Loucy (cell line): Measurements from ENCODE around the gene NKAPL.
"Not testable (repeated sequence)": the region's sequence is repeated elsewhere in the genome, so short reads cannot be mapped to it uniquely, and the experiment has no call there.

Source experiments
- H2AFZ ChIP-seq: fragments of 200-600 bp; sonication (generic); 2 replicates; pipeline ENCODE4 v1.6.0; 2016; ENCODE audit warnings: antibody characterized with exemption, mild to moderate bottlenecking, low read length, moderate library complexity
- H3F3A ChIP-seq: fragments of 200-600 bp; 2 replicates; pipeline ENCODE4 v1.6.0; 2016; ENCODE audit warnings: antibody characterized with exemption, low read depth, mild to moderate bottlenecking
- H3K27me3 ChIP-seq: fragments of 200-600 bp; sonication (generic); 2 replicates; pipeline ENCODE4 v1.6.1; 2014; ENCODE audit warnings: low read length, mild to moderate bottlenecking; ENCODE audit not compliant: insufficient read depth, poor library complexity, severe bottlenecking
- H3K36me3 ChIP-seq: fragments of 200-600 bp; sonication (generic); 2 replicates; pipeline ENCODE4 v1.6.1; 2016; ENCODE audit warnings: low read length; ENCODE audit not compliant: insufficient read depth
- H3K4me1 ChIP-seq: fragments of 200-600 bp; sonication (generic); 2 replicates; pipeline ENCODE4 v1.5.1; 2014; ENCODE audit warnings: low read length, mild to moderate bottlenecking; ENCODE audit not compliant: insufficient read depth, poor library complexity, severe bottlenecking
- H3K4me2 ChIP-seq: fragments of 200-600 bp; sonication (generic); 2 replicates; pipeline ENCODE4 v1.6.0; 2014; ENCODE audit warnings: antibody characterized with exemption, low read length, low read depth, mild to moderate bottlenecking; ENCODE audit not compliant: poor library complexity, severe bottlenecking
- H3K4me3 ChIP-seq: fragments of 200-600 bp; sonication (generic); 2 replicates; pipeline ENCODE4 v1.5.1; 2014; ENCODE audit warnings: low read length, mild to moderate bottlenecking, mixed read lengths; ENCODE audit not compliant: poor library complexity, severe bottlenecking
- H3K79me2 ChIP-seq: fragments of 200-600 bp; sonication (generic); 2 replicates; pipeline ENCODE4 v1.6.1; 2014; ENCODE audit warnings: low read length; ENCODE audit not compliant: insufficient read depth
- H3K9ac ChIP-seq: fragments of 200-600 bp; sonication (generic); 2 replicates; pipeline ENCODE4 v1.6.0; 2014; ENCODE audit warnings: mild to moderate bottlenecking, low read depth, low read length, moderate library complexity; ENCODE audit not compliant: poor library complexity, severe bottlenecking
- H3K9me2 ChIP-seq: fragments of 200-600 bp; sonication (generic); replicated peaks from 2 replicates; pipeline ENCODE4 v1.6.1; 2016; ENCODE audit warnings: low read depth, low read length, mixed read lengths
- H3K9me3 ChIP-seq: fragments of 200-600 bp; sonication (generic); 2 replicates; pipeline ENCODE4 v1.6.1; 2014; ENCODE audit warnings: mild to moderate bottlenecking, antibody characterized with exemption, low read length, low read depth; ENCODE audit not compliant: insufficient read depth
- H4K20me1 ChIP-seq: fragments of 200-600 bp; sonication (generic); 2 replicates; pipeline ENCODE4 v1.6.0; 2014; ENCODE audit warnings: antibody characterized with exemption, low read length, mild to moderate bottlenecking; ENCODE audit not compliant: insufficient read depth, poor library complexity, severe bottlenecking
- CTCF ChIP-seq: fragments of 200-600 bp; sonication (generic); conservative IDR thresholded peaks from 2 replicates; pipeline ENCODE4 v1.5.1; 2014; ENCODE audit warnings: mild to moderate bottlenecking, antibody characterized with exemption, low read length
- EZH2phosphoT487 ChIP-seq: fragments of 200-600 bp; IDR thresholded peaks from 2 replicates; pipeline ENCODE4 v1.6.1; 2018; ENCODE audit warnings: antibody characterized with exemption, mild to moderate bottlenecking, moderate library complexity, borderline replicate concordance

Gene NKAPL

GRCh38 chr6:28295326-28295725 lies 36.2 kb downstream of the NKAPL start:
- Histone ChIP-seq H3K79me2 (no peaks in the 10 kb centered on the region), H2AFZ (no peak overlapping the region), H3K9me2 (no peaks in the 10 kb centered on the region), H3K27me3 (no peaks in the 10 kb centered on the region), H3F3A (no peaks in the 10 kb centered on the region), H3K36me3 (peaks cover 6% of the 10 kb centered on the region; the same call in 1 of the 2 replicates), H4K20me1 (no peaks in the 10 kb centered on the region), H3K4me2 (no peak overlapping the region), H3K4me1 (no peaks in the 10 kb centered on the region), H3K4me3 (no peak overlapping the region), H3K9ac (no peak overlapping the region), H3K9me3 (no peaks in the 10 kb centered on the region)
- TF ChIP-seq CTCF (no peak), EZH2phosphoT487 (no peak)

- Histone ChIP-seq H3K4me1 (no peaks in the 10 kb centered on the region), H3K79me2 (no peaks in the 10 kb centered on the region), H3F3A (no peaks in the 10 kb centered on the region), H4K20me1 (no peaks in the 10 kb centered on the region), H3K4me2 (no peak overlapping the region), H3K27me3 (no peaks in the 10 kb centered on the region), H3K9ac (no peak overlapping the region), H2AFZ (no peak overlapping the region), H3K9me2 (no peaks in the 10 kb centered on the region), H3K36me3 (peaks cover 10% of the 10 kb centered on the region; the same call in 1 of the 2 replicates), H3K4me3 (no peak overlapping the region), H3K9me3 (no peaks in the 10 kb centered on the region)
- TF ChIP-seq EZH2phosphoT487 (no peak), CTCF (no peak)
These were observed 37.5 kb downstream of the NKAPL start for GRCh38 chr6:28296520-28297060.

- Histone ChIP-seq H3K36me3 (peaks cover 4% of the 10 kb centered on the region; the same call in 1 of the 2 replicates), H3K4me1 (no peaks in the 10 kb centered on the region), H3K9me3 (no peaks in the 10 kb centered on the region), H3K4me2 (no peak overlapping the region), H3K9me2 (no peaks in the 10 kb centered on the region), H3K79me2 (no peaks in the 10 kb centered on the region), H3F3A (no peaks in the 10 kb centered on the region), H4K20me1 (no peaks in the 10 kb centered on the region), H2AFZ (no peak overlapping the region), H3K27me3 (no peaks in the 10 kb centered on the region), H3K9ac (no peak overlapping the region), H3K4me3 (no peak overlapping the region)
- TF ChIP-seq CTCF (no peak), EZH2phosphoT487 (no peak)
These were observed 44.5 kb downstream of the NKAPL start for GRCh38 chr6:28303570-28303969.

- not testable (repeated sequence) for H3K4me1 ChIP-seq, H3K4me3 ChIP-seq, H3K27me3 ChIP-seq, H4K20me1 ChIP-seq, H3K9me3 ChIP-seq, H3K9ac ChIP-seq, H3K9me2 ChIP-seq, H3K4me2 ChIP-seq, H2AFZ ChIP-seq, H3F3A ChIP-seq, H3K79me2 ChIP-seq, H3K36me3 ChIP-seq
These were observed 47.3 kb downstream of the NKAPL start for GRCh38 chr6:28306363-28306762.
